Ammon's horn (tissue), 1 donor: Measurements from ENCODE around the gene SOX12.
"Not testable (repeated sequence)": the region's sequence is repeated elsewhere in the genome, so short reads cannot be mapped to it uniquely, and the experiment has no call there.

Experiments used
- DNase-seq: peaks from one replicate; pipeline ENCODE4 v3.0.0-alpha.2; 2016; ENCODE audit warnings: low spot score

Gene SOX12

GRCh38 chr20:328975-329695 is 3.8 kb downstream of the SOX12 start:
- no peak for DNase-seq

- no peak for DNase-seq
These were observed 4.5 kb downstream of the SOX12 start for GRCh38 chr20:329851-330232.

- DNase-seq, result peak; percentile 75
These were observed 5.1 kb downstream of the SOX12 start for GRCh38 chr20:330233-331149.

- DNase-seq, result no peak
These were observed 9.2 kb downstream of the SOX12 start for GRCh38 chr20:334578-334977.

GRCh38 chr20:336040-336439 is 10.7 kb downstream of the SOX12 start:
- not testable (repeated sequence) for DNase-seq

- DNase-seq, result no peak
These were observed 16.3 kb downstream of the SOX12 start for GRCh38 chr20:341682-342081.

GRCh38 chr20:343107-343506 is 17.8 kb downstream of the SOX12 start:
- DNase-seq, result no peak

- no peak for DNase-seq
These were observed 20.8 kb downstream of the SOX12 start for GRCh38 chr20:346033-346639.

GRCh38 chr20:346640-347316 is 21.4 kb downstream of the SOX12 start, which contains the start of gene NRSN2:
Gene NRSN2 (plus strand): TSS chr20:347111. CDS start chr20:349644, 2,533 bp downstream.
- peak; percentile 64 for DNase-seq

GRCh38 chr20:347317-347639 is 21.9 kb downstream of the SOX12 start:
- no peak for DNase-seq

- DNase-seq, result peak; percentile 95
These were observed 22.5 kb downstream of the SOX12 start for GRCh38 chr20:347640-348484.

- DNase-seq, result no peak
These were observed 23.9 kb downstream of the SOX12 start for GRCh38 chr20:348972-349841.

GRCh38 chr20:353166-353565 is 27.8 kb downstream of the SOX12 start:
- DNase-seq, result no peak

- peak; percentile 89 for DNase-seq
These were observed 29.1 kb downstream of the SOX12 start for GRCh38 chr20:354298-354977.

GRCh38 chr20:356154-356553 is 30.8 kb downstream of the SOX12 start:
- DNase-seq, result not testable (repeated sequence)

- DNase-seq, result no peak
These were observed 31.4 kb downstream of the SOX12 start for GRCh38 chr20:356745-357144.

GRCh38 chr20:358891-359555 is 33.7 kb downstream of the SOX12 start:
- no peak for DNase-seq

- DNase-seq, result no peak
These were observed 36.2 kb downstream of the SOX12 start for GRCh38 chr20:361561-361960.
